GM23338 (cell line): Measurements from ENCODE around the gene GRAMD4. TPM values are rescaled to one million over a fixed set of nuclear protein-coding genes. Genes with fewer than 3 reads are reported as not detected.

Source experiments
- ATAC-seq: fragments of 200-7000 bp; cut with Tn5 transposase; 3 replicates; pipeline ENCODE4 v1.9.1; 2020
- DNase-seq: peaks from one replicate; pipeline ENCODE4 v3.0.0-alpha.2; 2015; ENCODE audit warnings: low spot score
- H2AFZ ChIP-seq: fragments of 200-600 bp; sonication (generic); 2 replicates; pipeline ENCODE4 v1.8.0; 2016; ENCODE audit warnings: antibody characterized with exemption, mild to moderate bottlenecking, moderate library complexity
- H3F3A ChIP-seq: fragments of 200-600 bp; sonication (generic); replicated peaks from 2 replicates; pipeline ENCODE4 v1.8.0; 2017; ENCODE audit warnings: antibody characterized with exemption, mixed run types, low read depth
- H3K27ac ChIP-seq: fragments of 200-600 bp; sonication (generic); 2 replicates; pipeline ENCODE4 v1.6.1; 2016; ENCODE audit warnings: low read depth
- H3K27me3 ChIP-seq: fragments of 200-600 bp; sonication (generic); 2 replicates; pipeline ENCODE4 v1.8.0; 2016; ENCODE audit warnings: mild to moderate bottlenecking, mixed run types, moderate library complexity; ENCODE audit not compliant: insufficient read depth
- H3K36me3 ChIP-seq: fragments of 200-600 bp; sonication (generic); 2 replicates; pipeline ENCODE4 v1.8.0; 2016; ENCODE audit warnings: mild to moderate bottlenecking; ENCODE audit not compliant: insufficient read depth
- H3K4me1 ChIP-seq: fragments of 200-600 bp; sonication (generic); 2 replicates; pipeline ENCODE4 v1.8.0; 2016; ENCODE audit warnings: mild to moderate bottlenecking, moderate library complexity; ENCODE audit not compliant: insufficient read depth
- H3K4me2 ChIP-seq: fragments of 200-600 bp; sonication (generic); 2 replicates; pipeline ENCODE4 v1.7.1; 2017; ENCODE audit warnings: mixed run types
- H3K4me3 ChIP-seq: fragments of 200-600 bp; sonication (generic); 2 replicates; pipeline ENCODE4 v1.6.1; 2016; ENCODE audit warnings: mixed run types
- H3K79me2 ChIP-seq: fragments of 200-600 bp; sonication (generic); replicated peaks from 2 replicates; pipeline ENCODE4 v1.8.0; 2017; ENCODE audit warnings: mild to moderate bottlenecking; ENCODE audit not compliant: insufficient read depth
- H3K9me2 ChIP-seq: fragments of 200-600 bp; sonication (generic); 2 replicates; pipeline ENCODE4 v1.8.0; 2017; ENCODE audit not compliant: insufficient read depth
- H4K20me1 ChIP-seq: fragments of 200-600 bp; sonication (generic); replicated peaks from 2 replicates; pipeline ENCODE4 v1.8.0; 2017; ENCODE audit warnings: mild to moderate bottlenecking; ENCODE audit not compliant: insufficient read depth
- H3K27ac Mint-ChIP-seq: 2 replicates; pipeline ENCODE4 v1.8.0; 2020; ENCODE audit warnings: inconsistent platforms, mild to moderate bottlenecking, moderate library complexity, mixed read lengths
- H3K27me3 Mint-ChIP-seq: 3 replicates; pipeline ENCODE4 v1.8.0; 2022; ENCODE audit warnings: low read depth, mild to moderate bottlenecking, moderate library complexity, mixed read lengths, inconsistent platforms; ENCODE audit not compliant: insufficient read depth, poor library complexity
- H3K36me3 Mint-ChIP-seq: 3 replicates; pipeline ENCODE4 v1.8.0; 2021; ENCODE audit warnings: low read depth, mild to moderate bottlenecking, inconsistent platforms, moderate library complexity, mixed read lengths
- H3K4me1 Mint-ChIP-seq: 3 replicates; pipeline ENCODE4 v1.8.0; 2020; ENCODE audit warnings: mild to moderate bottlenecking, inconsistent platforms, mixed read lengths
- H3K4me3 Mint-ChIP-seq: 3 replicates; pipeline ENCODE4 v1.8.0; 2021; ENCODE audit warnings: moderate library complexity, mild to moderate bottlenecking, inconsistent platforms, mixed read lengths
- H3K9me3 Mint-ChIP-seq: 3 replicates; pipeline ENCODE4 v1.8.0; 2020; ENCODE audit warnings: moderate library complexity, mild to moderate bottlenecking, inconsistent platforms, mixed read lengths
- EZH2phosphoT487 ChIP-seq: fragments of 200-600 bp; sonication (generic); IDR thresholded peaks from one replicate; pipeline ENCODE4 v1.8.1; 2018; ENCODE audit warnings: antibody characterized with exemption; ENCODE audit not compliant: unreplicated experiment
- JUNB ChIP-seq: IDR thresholded peaks from one replicate; pipeline ENCODE4 v1.6.1; 2016; ENCODE audit warnings: antibody characterized with exemption; ENCODE audit not compliant: unreplicated experiment
- NANOG ChIP-seq: IDR thresholded peaks from 2 replicates; pipeline ENCODE4 v1.6.1; 2016; ENCODE audit warnings: antibody characterized with exemption, borderline replicate concordance
- POLR2AphosphoS5 ChIP-seq: IDR thresholded peaks from 2 replicates; pipeline ENCODE4 v1.6.1; 2016; ENCODE audit warnings: antibody characterized with exemption, low read depth
- STAT1 ChIP-seq: IDR thresholded peaks from one replicate; pipeline ENCODE4 v1.6.1; 2016; ENCODE audit warnings: antibody characterized with exemption; ENCODE audit not compliant: unreplicated experiment
- ZNF114 ChIP-seq: fragments of 250-450 bp; sonication (Bioruptor Pico); IDR thresholded peaks from 2 replicates; pipeline ENCODE4 v1.5.0; 2020; ENCODE audit warnings: mild to moderate bottlenecking, moderate library complexity
- ZNF331 ChIP-seq: fragments of 250-450 bp; sonication (Bioruptor Pico); IDR thresholded peaks from 2 replicates; pipeline ENCODE4 v1.5.0; 2020; ENCODE audit warnings: low read depth, mild to moderate bottlenecking, moderate library complexity
- polyA plus RNA-seq: library from polyadenylated mRNA; unstranded; fragments of >200 nt; fragmentation: Nextera tagmentation; extraction: Ambion mirVana; gene quantifications from 2 replicates; pipeline ENCODE4 v1.2.1, GENCODE V29; 2016
- total RNA-seq: library from RNA; depleted of rRNA; stranded (reverse); fragments of >200 nt; shearing (Covaris generic); gene quantifications from 2 replicates; pipeline ENCODE4 v1.2.3, GENCODE V29; 2014
- TF ChIP-seq, protein P1 (sequence below): IDR thresholded peaks from one replicate; pipeline ENCODE4 v1.6.1; 2018; ENCODE audit warnings: antibody characterized with exemption; ENCODE audit not compliant: unreplicated experiment
- TF ChIP-seq, protein P2 (sequence below), 2 experiments: fragments of 200-600 bp in 1 of 2; sonication (generic) in 1 of 2; conservative IDR thresholded peaks; 2 replicates each; pipeline versions ENCODE4 v1.5.1 to v1.6.1; 2016 to 2017; ENCODE audit warnings: antibody characterized with exemption in 2 of 2, low read depth in 2 of 2, mild to moderate bottlenecking in 2 of 2, moderate library complexity in 1 of 2
- TF ChIP-seq, protein P3 (sequence below): fragments of 250-450 bp; sonication (Bioruptor Pico); IDR thresholded peaks from 2 replicates; pipeline ENCODE4 v1.5.0; 2020; ENCODE audit warnings: mild to moderate bottlenecking, moderate library complexity

The GRAMD4 gene
- total and polyA plus RNA-seq, 2 experiments from 2014 or later = 2.7 to 81.8 TPM

DNA sequence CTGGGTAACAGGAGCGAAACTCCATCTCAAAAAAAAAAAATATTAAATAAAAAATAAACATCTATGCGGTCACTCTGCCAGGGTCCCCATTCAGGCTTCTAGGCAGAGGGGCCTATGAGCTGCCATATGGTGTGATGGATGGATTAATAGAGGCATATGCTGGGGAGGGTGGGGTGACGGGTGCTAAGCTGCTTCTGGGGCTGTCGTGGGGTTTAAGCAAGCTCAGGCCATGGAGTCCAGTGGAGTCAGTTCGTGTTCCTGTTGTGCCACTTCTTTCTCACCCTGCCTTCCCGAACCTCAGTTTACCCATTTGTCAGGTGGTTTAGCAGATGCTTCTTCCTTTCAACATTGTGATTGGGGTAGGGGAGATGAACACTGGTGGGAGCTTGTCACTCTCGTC is 9.0 kb upstream of the GRAMD4 start (continued):
- TF ChIP-seq, protein P1, sequence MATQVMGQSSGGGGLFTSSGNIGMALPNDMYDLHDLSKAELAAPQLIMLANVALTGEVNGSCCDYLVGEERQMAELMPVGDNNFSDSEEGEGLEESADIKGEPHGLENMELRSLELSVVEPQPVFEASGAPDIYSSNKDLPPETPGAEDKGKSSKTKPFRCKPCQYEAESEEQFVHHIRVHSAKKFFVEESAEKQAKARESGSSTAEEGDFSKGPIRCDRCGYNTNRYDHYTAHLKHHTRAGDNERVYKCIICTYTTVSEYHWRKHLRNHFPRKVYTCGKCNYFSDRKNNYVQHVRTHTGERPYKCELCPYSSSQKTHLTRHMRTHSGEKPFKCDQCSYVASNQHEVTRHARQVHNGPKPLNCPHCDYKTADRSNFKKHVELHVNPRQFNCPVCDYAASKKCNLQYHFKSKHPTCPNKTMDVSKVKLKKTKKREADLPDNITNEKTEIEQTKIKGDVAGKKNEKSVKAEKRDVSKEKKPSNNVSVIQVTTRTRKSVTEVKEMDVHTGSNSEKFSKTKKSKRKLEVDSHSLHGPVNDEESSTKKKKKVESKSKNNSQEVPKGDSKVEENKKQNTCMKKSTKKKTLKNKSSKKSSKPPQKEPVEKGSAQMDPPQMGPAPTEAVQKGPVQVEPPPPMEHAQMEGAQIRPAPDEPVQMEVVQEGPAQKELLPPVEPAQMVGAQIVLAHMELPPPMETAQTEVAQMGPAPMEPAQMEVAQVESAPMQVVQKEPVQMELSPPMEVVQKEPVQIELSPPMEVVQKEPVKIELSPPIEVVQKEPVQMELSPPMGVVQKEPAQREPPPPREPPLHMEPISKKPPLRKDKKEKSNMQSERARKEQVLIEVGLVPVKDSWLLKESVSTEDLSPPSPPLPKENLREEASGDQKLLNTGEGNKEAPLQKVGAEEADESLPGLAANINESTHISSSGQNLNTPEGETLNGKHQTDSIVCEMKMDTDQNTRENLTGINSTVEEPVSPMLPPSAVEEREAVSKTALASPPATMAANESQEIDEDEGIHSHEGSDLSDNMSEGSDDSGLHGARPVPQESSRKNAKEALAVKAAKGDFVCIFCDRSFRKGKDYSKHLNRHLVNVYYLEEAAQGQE = no peak
- TF ChIP-seq POLR2AphosphoS5 = no peak

DNA sequence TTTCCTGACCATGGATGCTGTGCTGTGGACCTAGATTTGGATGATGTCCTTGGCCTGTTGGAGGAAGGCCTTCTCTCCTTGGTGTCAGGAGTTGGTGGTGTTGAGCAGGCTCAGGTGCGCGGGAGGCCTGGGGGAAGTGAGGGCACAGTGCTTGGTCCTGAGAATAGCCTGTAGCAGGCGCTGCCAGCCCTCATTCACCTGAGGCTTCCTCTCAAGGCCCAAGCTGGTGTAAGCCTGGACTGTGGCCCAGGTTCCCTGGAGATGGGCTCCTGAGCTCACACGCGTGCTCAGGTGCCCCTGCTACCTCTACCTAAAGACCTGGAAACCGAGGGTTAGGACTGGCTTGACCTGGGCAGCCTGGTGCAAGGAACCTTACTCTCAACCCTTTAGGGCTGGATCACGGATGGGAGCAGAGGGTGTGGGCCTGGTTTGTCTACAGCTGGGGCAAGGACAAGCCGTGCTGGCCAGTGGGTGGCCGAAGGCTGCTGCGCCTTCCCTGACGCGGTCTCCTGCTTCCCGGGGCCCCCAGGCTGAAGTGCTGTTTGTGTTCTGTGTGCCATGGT is 7.8 kb upstream of the GRAMD4 start:
- Mint-ChIP-seq H3K36me3 (no peaks in the 10 kb centered on the region), H3K4me3 (no peak overlapping the region), H3K27ac (no peak overlapping the region; the same call in 1 of the 2 replicates), H3K9me3 (peaks cover 4% of the 10 kb centered on the region; the same call in 1 of the 3 replicates), H3K4me1 (peaks cover 16% of the 10 kb centered on the region), H3K27me3 (peaks cover 6% of the 10 kb centered on the region)
- peaks cover 6% of the 10 kb centered on the region; the same call in 1 of the 2 replicates for H3K4me1 ChIP-seq
- H3K79me2 ChIP-seq = peaks cover 6% of the 10 kb centered on the region; the same call in 1 of the 2 replicates
- H3F3A ChIP-seq = 0 out of 2 replicates have a peak, but pooled peaks cover 4% of the 10 kb centered on the region
- DNase-seq (no peak), ATAC-seq (peak; percentile 47)
- H3K4me2 ChIP-seq = no peak overlapping the region
- no peaks in the 10 kb centered on the region for H3K36me3 ChIP-seq
- H3K4me3 ChIP-seq = no peak overlapping the region
- 0 out of 2 replicates have a peak, but pooled peaks cover 7% of the 10 kb centered on the region for H4K20me1 ChIP-seq
- H3K9me2 ChIP-seq = no peaks in the 10 kb centered on the region
- no peak overlapping the region for H3K27ac ChIP-seq
- no peaks in the 10 kb centered on the region for H3K27me3 ChIP-seq
- no peak overlapping the region for H2AFZ ChIP-seq
- TF ChIP-seq JUNB (no peak), POLR2AphosphoS5 (no peak), ZNF331 (CRISPR knock-in tag) (no peak), EZH2phosphoT487 (no peak), NANOG (no peak), STAT1 (no peak), ZNF114 (CRISPR knock-in tag) (no peak)
- TF ChIP-seq, protein P2, sequence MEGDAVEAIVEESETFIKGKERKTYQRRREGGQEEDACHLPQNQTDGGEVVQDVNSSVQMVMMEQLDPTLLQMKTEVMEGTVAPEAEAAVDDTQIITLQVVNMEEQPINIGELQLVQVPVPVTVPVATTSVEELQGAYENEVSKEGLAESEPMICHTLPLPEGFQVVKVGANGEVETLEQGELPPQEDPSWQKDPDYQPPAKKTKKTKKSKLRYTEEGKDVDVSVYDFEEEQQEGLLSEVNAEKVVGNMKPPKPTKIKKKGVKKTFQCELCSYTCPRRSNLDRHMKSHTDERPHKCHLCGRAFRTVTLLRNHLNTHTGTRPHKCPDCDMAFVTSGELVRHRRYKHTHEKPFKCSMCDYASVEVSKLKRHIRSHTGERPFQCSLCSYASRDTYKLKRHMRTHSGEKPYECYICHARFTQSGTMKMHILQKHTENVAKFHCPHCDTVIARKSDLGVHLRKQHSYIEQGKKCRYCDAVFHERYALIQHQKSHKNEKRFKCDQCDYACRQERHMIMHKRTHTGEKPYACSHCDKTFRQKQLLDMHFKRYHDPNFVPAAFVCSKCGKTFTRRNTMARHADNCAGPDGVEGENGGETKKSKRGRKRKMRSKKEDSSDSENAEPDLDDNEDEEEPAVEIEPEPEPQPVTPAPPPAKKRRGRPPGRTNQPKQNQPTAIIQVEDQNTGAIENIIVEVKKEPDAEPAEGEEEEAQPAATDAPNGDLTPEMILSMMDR (conservative IDR thresholded peaks at IDR 0.05; ENCODE audit: low read depth in 2 of 2) = no peak; a peak in 1 of 4 replicates
- TF ChIP-seq, protein P3, sequence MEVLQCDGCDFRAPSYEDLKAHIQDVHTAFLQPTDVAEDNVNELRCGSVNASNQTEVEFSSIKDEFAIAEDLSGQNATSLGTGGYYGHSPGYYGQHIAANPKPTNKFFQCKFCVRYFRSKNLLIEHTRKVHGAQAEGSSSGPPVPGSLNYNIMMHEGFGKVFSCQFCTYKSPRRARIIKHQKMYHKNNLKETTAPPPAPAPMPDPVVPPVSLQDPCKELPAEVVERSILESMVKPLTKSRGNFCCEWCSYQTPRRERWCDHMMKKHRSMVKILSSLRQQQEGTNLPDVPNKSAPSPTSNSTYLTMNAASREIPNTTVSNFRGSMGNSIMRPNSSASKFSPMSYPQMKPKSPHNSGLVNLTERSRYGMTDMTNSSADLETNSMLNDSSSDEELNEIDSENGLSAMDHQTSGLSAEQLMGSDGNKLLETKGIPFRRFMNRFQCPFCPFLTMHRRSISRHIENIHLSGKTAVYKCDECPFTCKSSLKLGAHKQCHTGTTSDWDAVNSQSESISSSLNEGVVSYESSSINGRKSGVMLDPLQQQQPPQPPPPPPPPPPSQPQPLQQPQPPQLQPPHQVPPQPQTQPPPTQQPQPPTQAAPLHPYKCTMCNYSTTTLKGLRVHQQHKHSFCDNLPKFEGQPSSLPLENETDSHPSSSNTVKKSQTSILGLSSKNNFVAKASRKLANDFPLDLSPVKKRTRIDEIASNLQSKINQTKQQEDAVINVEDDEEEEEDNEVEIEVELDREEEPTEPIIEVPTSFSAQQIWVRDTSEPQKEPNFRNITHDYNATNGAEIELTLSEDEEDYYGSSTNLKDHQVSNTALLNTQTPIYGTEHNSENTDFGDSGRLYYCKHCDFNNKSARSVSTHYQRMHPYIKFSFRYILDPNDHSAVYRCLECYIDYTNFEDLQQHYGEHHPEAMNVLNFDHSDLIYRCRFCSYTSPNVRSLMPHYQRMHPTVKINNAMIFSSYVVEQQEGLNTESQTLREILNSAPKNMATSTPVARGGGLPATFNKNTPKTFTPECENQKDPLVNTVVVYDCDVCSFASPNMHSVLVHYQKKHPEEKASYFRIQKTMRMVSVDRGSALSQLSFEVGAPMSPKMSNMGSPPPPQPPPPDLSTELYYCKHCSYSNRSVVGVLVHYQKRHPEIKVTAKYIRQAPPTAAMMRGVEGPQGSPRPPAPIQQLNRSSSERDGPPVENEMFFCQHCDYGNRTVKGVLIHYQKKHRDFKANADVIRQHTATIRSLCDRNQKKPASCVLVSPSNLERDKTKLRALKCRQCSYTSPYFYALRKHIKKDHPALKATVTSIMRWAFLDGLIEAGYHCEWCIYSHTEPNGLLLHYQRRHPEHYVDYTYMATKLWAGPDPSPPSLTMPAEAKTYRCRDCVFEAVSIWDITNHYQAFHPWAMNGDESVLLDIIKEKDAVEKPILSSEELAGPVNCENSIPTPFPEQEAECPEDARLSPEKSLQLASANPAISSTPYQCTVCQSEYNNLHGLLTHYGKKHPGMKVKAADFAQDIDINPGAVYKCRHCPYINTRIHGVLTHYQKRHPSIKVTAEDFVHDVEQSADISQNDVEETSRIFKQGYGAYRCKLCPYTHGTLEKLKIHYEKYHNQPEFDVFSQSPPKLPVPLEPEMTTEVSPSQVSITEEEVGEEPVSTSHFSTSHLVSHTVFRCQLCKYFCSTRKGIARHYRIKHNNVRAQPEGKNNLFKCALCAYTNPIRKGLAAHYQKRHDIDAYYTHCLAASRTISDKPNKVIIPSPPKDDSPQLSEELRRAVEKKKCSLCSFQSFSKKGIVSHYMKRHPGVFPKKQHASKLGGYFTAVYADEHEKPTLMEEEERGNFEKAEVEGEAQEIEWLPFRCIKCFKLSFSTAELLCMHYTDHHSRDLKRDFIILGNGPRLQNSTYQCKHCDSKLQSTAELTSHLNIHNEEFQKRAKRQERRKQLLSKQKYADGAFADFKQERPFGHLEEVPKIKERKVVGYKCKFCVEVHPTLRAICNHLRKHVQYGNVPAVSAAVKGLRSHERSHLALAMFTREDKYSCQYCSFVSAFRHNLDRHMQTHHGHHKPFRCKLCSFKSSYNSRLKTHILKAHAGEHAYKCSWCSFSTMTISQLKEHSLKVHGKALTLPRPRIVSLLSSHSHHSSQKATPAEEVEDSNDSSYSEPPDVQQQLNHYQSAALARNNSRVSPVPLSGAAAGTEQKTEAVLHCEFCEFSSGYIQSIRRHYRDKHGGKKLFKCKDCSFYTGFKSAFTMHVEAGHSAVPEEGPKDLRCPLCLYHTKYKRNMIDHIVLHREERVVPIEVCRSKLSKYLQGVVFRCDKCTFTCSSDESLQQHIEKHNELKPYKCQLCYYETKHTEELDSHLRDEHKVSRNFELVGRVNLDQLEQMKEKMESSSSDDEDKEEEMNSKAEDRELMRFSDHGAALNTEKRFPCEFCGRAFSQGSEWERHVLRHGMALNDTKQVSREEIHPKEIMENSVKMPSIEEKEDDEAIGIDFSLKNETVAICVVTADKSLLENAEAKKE (CRISPR knock-in tag) = no peak
